ENCODE data around the gene GYPB.
"Not testable (repeated sequence)": the region's sequence is repeated elsewhere in the genome, so short reads cannot be mapped to it uniquely, and the experiment has no call there.

GRCh38 chr4:144030708-144031107, 11.5 kb upstream of the GYPB start:
- not testable (repeated sequence) for TF ChIP-seq ATF3 (CRISPR knock-in tag; conservative IDR thresholded peaks at IDR 0.05); CTCF (IDR thresholded peaks at IDR 0.05); ZNF423 (CRISPR knock-in tag; IDR thresholded peaks at IDR 0.05); STAT6 (CRISPR knock-in tag; conservative IDR thresholded peaks at IDR 0.05; ENCODE audit: low read depth); ZNF671 (CRISPR knock-in tag; IDR thresholded peaks at IDR 0.05); ZNF232 (CRISPR knock-in tag; IDR thresholded peaks at IDR 0.05); TEAD4 (CRISPR knock-in tag; IDR thresholded peaks at IDR 0.05); E2F4 (CRISPR knock-in tag; IDR thresholded peaks at IDR 0.05; ENCODE audit: borderline replicate concordance, low read depth)

Measured in WTC11 (cell line).